T-helper 17 cell (primary cell): Measurements from ENCODE around the gene HMGB3. TPM values are rescaled to one million over a fixed set of nuclear protein-coding genes. Genes with fewer than 3 reads are reported as not detected.

Experiments used
- ATAC-seq: fragments of 150-1000 bp; cut with Tn5 transposase; 2 replicates; pipeline ENCODE4 v1.10.0; 2021; ENCODE audit warnings: mild to moderate bottlenecking, moderate library complexity
- DNase-seq, 3 donors: peaks; one replicate each; pipeline versions ENCODE4 v3.0.0 to v3.0.0-alpha.2; 2020 to 2021
- H3K9me3 ChIP-seq: one replicate; pipeline ENCODE4 v1.7.0; 2013; ENCODE audit warnings: low read length, mild to moderate bottlenecking; ENCODE audit not compliant: control insufficient read depth, poor library complexity, severe bottlenecking
- H3K27ac Mint-ChIP-seq: one replicate; pipeline ENCODE4 v1.8.0; 2022; ENCODE audit warnings: mild to moderate bottlenecking, moderate library complexity, mixed read lengths
- H3K27me3 Mint-ChIP-seq: one replicate; pipeline ENCODE4 v1.8.0; 2022; ENCODE audit warnings: mixed read lengths
- H3K36me3 Mint-ChIP-seq: one replicate; pipeline ENCODE4 v1.8.0; 2022; ENCODE audit warnings: low read depth, mixed read lengths
- H3K4me1 Mint-ChIP-seq: one replicate; pipeline ENCODE4 v1.8.0; 2022; ENCODE audit warnings: mild to moderate bottlenecking, mixed read lengths
- H3K4me3 Mint-ChIP-seq: one replicate; pipeline ENCODE4 v1.8.0; 2022; ENCODE audit warnings: mild to moderate bottlenecking, moderate library complexity, mixed read lengths
- total RNA-seq, 4 donors: library from RNA in 2 of 4; stranded (reverse) in 2 of 4; gene quantifications; one replicate each; pipeline ENCODE4 v1.2.3 and lab custom pipeline; 2022 to 2026

HMGB3 gene
- total RNA-seq = 1 to 10 TPM; 4.6 to 5.4 TPM
- total RNA-seq (lab: John Stamatoyannopoulos, UW) = 5.2 to 5.8 reads per million in 2 donors

DNA sequence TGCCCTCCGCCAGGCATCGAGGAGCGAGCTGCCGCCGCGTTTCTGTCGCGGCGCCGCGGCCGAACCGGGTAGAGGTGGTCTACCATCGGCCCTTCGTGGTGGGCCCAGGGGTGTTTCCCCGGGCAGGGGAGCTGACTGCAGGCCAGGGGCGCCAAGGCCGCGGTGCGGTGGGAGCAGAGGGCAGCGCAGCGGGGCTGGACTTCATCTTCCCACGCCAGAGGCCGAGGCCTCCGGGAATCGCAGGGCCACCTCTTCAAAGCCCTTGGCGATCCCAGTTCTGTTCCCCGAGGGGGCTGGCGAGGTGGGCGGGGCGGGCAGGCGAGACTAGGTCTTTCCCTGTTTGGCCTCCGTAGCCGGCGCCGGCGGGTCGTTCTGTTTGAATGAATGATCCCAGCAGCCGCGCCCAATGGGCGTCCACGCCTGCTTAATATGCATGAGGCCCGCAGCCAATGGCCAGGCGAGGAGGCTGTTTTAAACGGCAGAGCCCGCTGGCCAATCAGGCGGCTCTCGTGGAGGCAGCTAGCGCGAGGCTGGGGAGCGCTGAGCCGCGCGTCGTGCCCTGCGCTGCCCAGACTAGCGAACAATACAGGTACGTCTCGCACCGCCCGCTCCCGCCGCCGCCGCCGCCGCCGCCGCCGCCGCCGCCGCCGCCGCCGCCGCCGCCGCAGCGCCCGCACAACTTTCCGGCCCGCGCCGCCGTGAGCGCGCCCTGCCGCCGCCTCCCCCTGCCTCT lies at the start of gene HMGB3:
TSS of gene HMGB3 (plus strand) at position 548 of the 733 bp plus-strand sequence. CDS start 2,265 bp downstream, outside the sequence.
- no peaks in the 10 kb centered on the region for H3K9me3 ChIP-seq
- Mint-ChIP-seq H3K27ac (no peak within 1 kb of the TSS), H3K36me3 (no peaks in the 10 kb centered on the region), H3K4me3 (peak within 1 kb of the TSS; percentile 80), H3K4me1 (peaks cover 4% of the 10 kb centered on the region), H3K27me3 (no peaks in the 10 kb centered on the region)
- ATAC-seq (peak; percentile 99), DNase-seq (peak; percentile 60 to 75 (median 62))

DNA sequence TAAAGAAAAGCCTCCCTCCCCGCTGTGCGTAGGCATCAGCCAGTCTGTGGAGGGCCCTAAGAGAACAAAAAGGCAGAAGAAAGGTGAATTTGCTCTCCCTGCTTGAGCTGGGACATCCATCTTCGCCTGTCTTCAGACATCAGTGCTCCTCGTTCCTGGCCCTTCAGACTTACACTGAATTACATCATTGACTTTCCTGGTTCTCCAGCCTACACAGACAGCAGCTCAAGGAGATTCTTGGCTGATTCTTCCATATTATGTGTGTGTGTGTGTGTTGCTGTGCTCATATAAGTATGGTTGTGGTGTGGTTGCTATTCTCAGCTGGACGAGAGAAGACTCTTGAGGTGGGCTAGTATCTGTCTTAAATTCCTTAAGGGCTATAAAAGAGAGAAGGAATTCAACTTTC lies 49.2 kb upstream of the HMGB3 start:
- no peak for DNase-seq
- no peak for ATAC-seq
- no peaks in the 10 kb centered on the region for H3K9me3 ChIP-seq
- no peak overlapping the region for H3K4me3 Mint-ChIP-seq
- no peaks in the 10 kb centered on the region for H3K36me3 Mint-ChIP-seq
- H3K4me1 Mint-ChIP-seq = no peaks in the 10 kb centered on the region
- peaks cover 7% of the 10 kb centered on the region for H3K27me3 Mint-ChIP-seq
- no peak overlapping the region for H3K27ac Mint-ChIP-seq

DNA sequence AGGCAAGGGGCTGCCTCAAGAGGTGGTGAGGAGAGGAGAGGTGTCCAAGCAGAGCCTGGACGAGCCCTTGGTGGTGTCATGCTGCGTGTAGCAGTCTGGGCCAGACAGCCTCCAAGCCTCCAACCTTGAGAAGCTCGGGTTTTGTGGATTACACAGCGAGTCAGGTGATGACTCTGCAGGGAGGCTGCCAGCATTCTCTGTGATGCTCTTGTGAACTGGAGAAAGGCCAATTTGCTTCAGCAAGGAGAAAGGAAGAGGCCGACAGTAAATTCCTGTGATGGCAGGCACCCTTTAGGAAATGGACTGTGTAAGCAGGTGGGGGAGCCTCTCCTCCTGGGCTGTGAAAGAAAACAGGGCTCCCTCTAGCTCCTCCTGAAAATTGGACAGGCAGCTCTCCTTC lies 48.7 kb upstream of the HMGB3 start:
- no peaks in the 10 kb centered on the region for H3K9me3 ChIP-seq
- H3K27ac Mint-ChIP-seq = no peak overlapping the region
- ATAC-seq = no peak
- H3K4me3 Mint-ChIP-seq = no peak overlapping the region
- H3K36me3 Mint-ChIP-seq = no peaks in the 10 kb centered on the region
- peaks cover 7% of the 10 kb centered on the region for H3K27me3 Mint-ChIP-seq
- no peak for DNase-seq
- no peaks in the 10 kb centered on the region for H3K4me1 Mint-ChIP-seq

DNA sequence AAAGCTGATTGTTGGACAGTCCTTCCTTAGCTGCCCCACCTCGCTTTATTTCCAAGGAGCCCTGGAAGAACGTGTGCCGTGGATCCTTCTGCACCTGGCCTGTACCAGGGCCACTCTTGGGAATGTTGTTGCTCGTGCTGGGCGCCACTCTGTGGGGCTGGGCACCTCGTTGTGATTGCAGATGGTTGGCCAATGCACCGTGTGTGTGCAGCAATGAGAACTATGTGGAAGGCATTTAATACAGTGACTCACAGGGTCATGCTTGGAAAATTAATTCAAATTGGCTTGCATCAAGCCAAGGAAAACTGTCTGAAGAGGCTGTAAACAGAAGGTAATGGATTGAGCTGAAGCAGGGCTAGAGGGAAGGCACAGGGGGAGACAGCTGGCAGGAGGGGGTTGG lies 47.7 kb upstream of the HMGB3 start:
- no peaks in the 10 kb centered on the region for H3K4me1 Mint-ChIP-seq
- no peak for ATAC-seq
- no peaks in the 10 kb centered on the region for H3K9me3 ChIP-seq
- no peak for DNase-seq
- no peak overlapping the region for H3K4me3 Mint-ChIP-seq
- H3K27me3 Mint-ChIP-seq = peaks cover 7% of the 10 kb centered on the region
- H3K27ac Mint-ChIP-seq = no peak overlapping the region
- H3K36me3 Mint-ChIP-seq = no peaks in the 10 kb centered on the region

DNA sequence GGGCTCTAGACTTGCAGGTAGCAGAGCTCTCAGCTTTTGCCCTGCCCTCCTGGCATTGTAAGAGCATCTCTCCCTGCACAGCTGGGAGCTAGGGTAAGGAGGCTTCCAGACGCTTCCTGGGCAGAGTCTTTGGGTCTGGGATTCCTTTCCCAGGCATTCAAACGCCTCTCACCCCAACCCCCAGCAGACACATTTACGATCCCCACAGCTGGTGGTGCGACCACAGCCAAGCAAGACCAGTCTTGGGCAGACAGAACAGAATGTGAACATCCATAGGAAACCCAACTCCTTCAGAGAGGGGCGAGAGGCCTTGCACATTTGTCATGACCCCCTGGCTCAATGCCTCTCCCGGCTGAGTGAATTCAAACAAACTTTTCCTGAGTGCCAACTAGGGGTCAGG lies 46.6 kb upstream of the HMGB3 start:
- Mint-ChIP-seq H3K27me3 (peaks cover 7% of the 10 kb centered on the region), H3K36me3 (no peaks in the 10 kb centered on the region), H3K27ac (no peak overlapping the region), H3K4me1 (no peaks in the 10 kb centered on the region), H3K4me3 (no peak overlapping the region)
- DNase-seq (no peak), ATAC-seq (no peak)
- H3K9me3 ChIP-seq = no peaks in the 10 kb centered on the region

DNA sequence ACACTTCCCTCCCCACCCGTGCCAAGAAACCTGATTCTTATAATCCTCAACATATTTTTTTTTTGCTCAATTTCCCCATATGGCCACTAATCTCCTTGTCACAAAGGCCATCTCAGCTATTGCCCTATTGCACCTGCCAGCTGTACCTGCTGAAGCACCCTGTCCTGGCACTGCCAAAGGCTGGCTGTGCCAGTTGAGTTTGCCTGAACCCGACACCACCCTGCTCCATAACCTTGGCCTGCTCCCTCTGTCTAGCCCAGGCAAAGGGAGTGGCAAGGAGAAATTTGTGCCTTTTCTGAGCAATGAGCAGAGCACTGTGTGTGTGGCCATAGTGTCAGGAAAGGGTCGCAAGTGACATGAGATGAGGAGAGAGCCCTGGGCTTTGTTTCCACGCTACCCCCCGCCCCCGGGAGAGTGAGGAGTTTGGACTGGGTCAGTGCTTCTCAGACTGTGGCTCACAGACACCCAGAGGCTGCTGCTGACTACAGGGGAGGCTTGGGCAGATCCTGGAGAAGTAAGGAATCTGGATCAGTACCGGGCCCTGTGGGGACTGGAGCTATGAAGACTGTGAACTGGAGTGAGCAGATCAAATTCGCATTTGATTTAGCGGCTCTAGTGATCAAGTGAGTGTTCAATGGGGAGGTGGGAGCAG lies 42.2 kb upstream of the HMGB3 start:
- no peak overlapping the region for H3K4me3 Mint-ChIP-seq
- H3K9me3 ChIP-seq = no peaks in the 10 kb centered on the region
- H3K4me1 Mint-ChIP-seq = no peaks in the 10 kb centered on the region
- ATAC-seq = no peak
- DNase-seq = no peak
- no peak overlapping the region for H3K27ac Mint-ChIP-seq
- no peaks in the 10 kb centered on the region for H3K27me3 Mint-ChIP-seq
- no peaks in the 10 kb centered on the region for H3K36me3 Mint-ChIP-seq

DNA sequence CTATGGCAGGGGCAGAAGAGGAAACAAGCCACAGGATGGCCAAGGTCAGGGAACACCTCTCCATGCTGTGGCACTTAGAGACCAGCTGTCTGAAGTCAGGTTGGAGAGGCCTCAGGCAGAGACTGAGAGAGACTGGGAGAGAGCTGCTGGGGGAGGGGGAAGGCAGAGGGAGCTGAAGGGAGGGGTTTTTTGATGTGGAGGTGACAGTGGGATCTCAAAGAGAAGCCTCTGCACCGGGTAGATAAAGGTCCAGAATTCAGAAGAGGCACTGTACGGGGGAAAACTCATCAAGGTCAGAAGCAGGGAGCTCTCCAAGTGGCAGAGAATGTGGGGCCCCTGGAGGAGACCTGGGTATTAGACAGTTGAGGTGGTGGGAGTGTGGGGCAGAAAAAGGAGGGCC lies 41.6 kb upstream of the HMGB3 start:
- H3K36me3 Mint-ChIP-seq = no peaks in the 10 kb centered on the region
- no peak overlapping the region for H3K4me3 Mint-ChIP-seq
- H3K9me3 ChIP-seq = no peaks in the 10 kb centered on the region
- DNase-seq = no peak
- no peak for ATAC-seq
- H3K4me1 Mint-ChIP-seq = no peaks in the 10 kb centered on the region
- H3K27me3 Mint-ChIP-seq = no peaks in the 10 kb centered on the region
- no peak overlapping the region for H3K27ac Mint-ChIP-seq

DNA sequence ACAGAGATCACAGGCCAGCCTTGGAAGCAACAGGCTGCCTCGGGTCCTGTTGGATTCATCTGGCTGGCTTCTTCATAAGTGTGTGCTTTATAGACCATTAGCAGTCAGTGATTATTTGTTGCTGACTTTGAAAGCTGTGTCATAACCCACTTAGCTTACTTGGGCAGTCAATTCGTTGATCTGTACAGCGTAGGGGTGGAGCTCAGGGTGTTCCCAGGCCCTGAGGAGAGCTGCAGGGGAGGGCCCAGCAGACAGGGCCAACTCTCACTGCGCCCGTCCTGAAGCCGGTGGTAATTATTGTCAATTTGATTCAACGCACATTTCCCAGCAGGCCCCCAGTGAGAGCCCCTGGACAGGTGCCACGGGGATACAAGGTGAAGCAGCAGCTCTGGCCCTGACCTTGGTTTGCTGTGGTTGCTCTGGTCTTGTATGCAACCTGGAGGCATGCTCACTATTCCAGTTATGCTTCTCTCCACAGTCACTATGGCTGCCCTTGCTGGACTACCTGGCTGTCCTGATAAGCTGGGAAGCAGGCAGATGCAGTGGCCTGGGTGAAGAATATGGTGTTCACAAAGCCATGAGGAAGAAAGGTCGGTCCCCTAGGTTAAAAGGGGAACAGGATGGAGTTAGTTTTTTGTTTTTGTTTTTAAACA lies 40.1 kb upstream of the HMGB3 start:
- DNase-seq (no peak), ATAC-seq (no peak)
- H3K27ac Mint-ChIP-seq = no peak overlapping the region
- H3K27me3 Mint-ChIP-seq = no peaks in the 10 kb centered on the region
- no peaks in the 10 kb centered on the region for H3K36me3 Mint-ChIP-seq
- H3K4me3 Mint-ChIP-seq = no peak overlapping the region
- no peaks in the 10 kb centered on the region for H3K4me1 Mint-ChIP-seq
- no peaks in the 10 kb centered on the region for H3K9me3 ChIP-seq

DNA sequence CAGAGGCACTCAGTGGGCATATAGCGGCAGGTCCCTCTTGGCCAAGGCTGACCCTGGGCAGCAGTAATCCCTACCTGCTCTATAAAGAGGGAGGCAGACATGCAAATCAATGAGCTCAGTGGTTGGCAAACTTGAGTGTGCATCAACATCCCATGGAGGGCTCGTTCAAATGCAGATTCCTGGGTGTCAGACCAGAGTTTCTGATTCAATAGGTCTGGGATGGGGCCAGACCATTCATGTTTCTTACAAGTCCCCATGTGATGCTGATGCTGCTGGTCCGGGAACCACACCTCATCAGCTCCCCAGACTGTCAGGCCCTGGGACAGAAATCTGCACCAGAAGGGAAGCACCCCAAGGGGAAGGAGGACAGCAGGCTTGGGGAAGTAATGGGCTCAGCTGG lies 38.9 kb upstream of the HMGB3 start:
- Mint-ChIP-seq H3K27me3 (no peaks in the 10 kb centered on the region), H3K4me3 (no peak overlapping the region), H3K27ac (no peak overlapping the region), H3K36me3 (no peaks in the 10 kb centered on the region), H3K4me1 (no peaks in the 10 kb centered on the region)
- H3K9me3 ChIP-seq = no peaks in the 10 kb centered on the region
- DNase-seq (no peak), ATAC-seq (no peak)

DNA sequence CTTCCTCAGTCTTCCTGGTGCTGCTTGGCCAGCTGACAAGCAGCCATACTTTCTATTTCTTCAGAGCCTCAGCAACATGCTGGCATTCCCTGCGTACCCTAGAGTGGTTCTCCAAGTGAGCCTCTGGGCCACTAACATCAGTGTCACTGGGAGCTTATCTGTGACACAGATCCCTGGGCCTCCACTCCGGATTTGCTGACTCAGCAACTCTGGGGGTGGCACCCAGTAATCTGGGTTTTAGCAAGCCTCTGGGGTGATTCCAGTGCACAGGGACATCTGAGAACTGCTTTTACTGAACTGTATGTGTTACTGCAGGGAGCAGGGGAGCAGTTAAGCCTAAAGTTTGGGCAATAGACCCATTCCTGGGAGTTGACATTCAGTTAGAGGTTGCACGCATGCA lies 28.2 kb upstream of the HMGB3 start:
- Mint-ChIP-seq H3K27ac (no peak overlapping the region), H3K27me3 (peaks cover 4% of the 10 kb centered on the region), H3K4me1 (no peaks in the 10 kb centered on the region), H3K36me3 (no peaks in the 10 kb centered on the region), H3K4me3 (no peak overlapping the region)
- no peaks in the 10 kb centered on the region for H3K9me3 ChIP-seq
- DNase-seq = no peak
- ATAC-seq = no peak

DNA sequence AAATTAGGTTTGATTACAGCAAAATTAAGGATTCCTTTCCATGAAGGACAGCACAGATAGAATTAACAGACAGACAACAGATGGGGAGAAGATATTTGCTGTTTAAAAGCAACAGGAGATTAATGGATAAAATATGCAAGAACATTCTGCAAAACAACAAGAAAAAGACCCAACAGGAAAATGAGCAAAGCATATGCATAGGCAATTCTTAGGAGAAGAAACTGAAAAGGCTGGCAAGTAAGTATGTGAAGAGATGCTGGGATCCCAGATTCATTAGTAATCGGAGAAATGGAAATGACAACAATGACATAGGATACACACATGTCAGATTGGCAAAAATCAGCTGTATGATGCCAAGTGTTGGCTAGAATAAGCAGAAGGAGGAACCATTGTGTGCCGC lies 27.5 kb upstream of the HMGB3 start:
- Mint-ChIP-seq H3K4me1 (no peaks in the 10 kb centered on the region), H3K4me3 (no peak overlapping the region), H3K27ac (no peak overlapping the region), H3K36me3 (no peaks in the 10 kb centered on the region), H3K27me3 (peaks cover 4% of the 10 kb centered on the region)
- no peak for ATAC-seq
- H3K9me3 ChIP-seq = no peaks in the 10 kb centered on the region
- DNase-seq = no peak

DNA sequence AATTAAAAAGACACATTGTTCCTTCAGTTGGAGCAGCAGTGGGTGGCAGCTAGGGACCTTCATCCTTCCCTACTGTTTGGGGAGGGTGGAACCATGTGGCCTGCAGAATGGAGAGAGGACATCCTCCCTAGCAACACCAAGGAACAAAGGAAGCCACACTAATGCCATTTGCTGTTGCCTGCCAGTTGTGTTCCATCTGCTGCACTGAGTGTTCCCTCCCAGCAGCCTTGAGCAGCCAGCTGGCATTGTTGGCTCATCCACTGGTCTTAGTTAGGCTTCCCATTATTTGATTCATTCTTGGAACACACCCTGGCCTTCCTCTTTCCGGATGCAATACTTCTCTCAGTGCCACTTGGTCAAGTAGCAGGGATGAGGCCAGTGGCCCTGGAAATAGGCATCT lies 25.0 kb upstream of the HMGB3 start:
- H3K36me3 Mint-ChIP-seq = no peaks in the 10 kb centered on the region
- no peak for DNase-seq
- no peak overlapping the region for H3K27ac Mint-ChIP-seq
- no peaks in the 10 kb centered on the region for H3K9me3 ChIP-seq
- H3K27me3 Mint-ChIP-seq = peaks cover 4% of the 10 kb centered on the region
- ATAC-seq = no peak
- no peaks in the 10 kb centered on the region for H3K4me1 Mint-ChIP-seq
- no peak overlapping the region for H3K4me3 Mint-ChIP-seq

DNA sequence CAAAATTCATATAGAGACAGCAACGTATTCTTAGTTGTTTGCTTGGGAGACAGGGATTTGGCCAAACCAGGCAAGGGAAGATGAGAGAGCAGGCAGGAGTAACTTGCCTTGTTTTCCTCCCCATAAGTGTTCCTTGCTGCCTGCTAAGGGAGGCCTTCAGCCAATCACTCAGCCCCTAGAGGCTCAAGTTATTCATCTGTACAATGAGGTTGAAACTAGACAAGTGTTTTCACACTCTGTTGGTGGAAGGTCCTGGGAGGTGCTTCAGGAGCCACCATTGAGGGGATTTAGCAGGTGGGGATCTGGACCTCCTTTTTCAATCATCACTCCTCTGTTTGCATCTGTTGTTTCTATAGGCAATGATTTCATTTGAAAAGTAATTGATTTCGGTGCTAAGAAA lies 23.6 kb upstream of the HMGB3 start:
- Mint-ChIP-seq H3K36me3 (no peaks in the 10 kb centered on the region), H3K27me3 (peaks cover under 1% of the 10 kb centered on the region), H3K27ac (no peak overlapping the region), H3K4me1 (no peaks in the 10 kb centered on the region), H3K4me3 (no peak overlapping the region)
- DNase-seq = no peak
- no peaks in the 10 kb centered on the region for H3K9me3 ChIP-seq
- ATAC-seq = no peak
